NCI-H1105 treated with DMSO at 0.1 percent for 48 hours (cell line): Measurements from ENCODE around the gene FNBP1.

Experiments used
- DNase-seq: peaks from one replicate; lab custom pipeline; 2025; lab: John Stamatoyannopoulos, UW

FNBP1 gene

GRCh38 chr9:130042885-130043653 is at the start of gene FNBP1:
Gene FNBP1 (minus strand): TSS chr9:130043189. CDS start chr9:130042975, 214 bp downstream.
- DNase-seq, result peak; percentile 60

- DNase-seq, result no peak
Observed at GRCh38 chr9:130090915-130091314, 47.9 kb upstream of the FNBP1 start.

GRCh38 chr9:130089141-130089540 is 46.2 kb upstream of the FNBP1 start:
- DNase-seq, result no peak

GRCh38 chr9:130088051-130088450 is 45.1 kb upstream of the FNBP1 start:
- no peak for DNase-seq

- DNase-seq, result no peak
Observed at GRCh38 chr9:130084337-130084736, 41.3 kb upstream of the FNBP1 start.

GRCh38 chr9:130078547-130078946 is 35.6 kb upstream of the FNBP1 start:
- DNase-seq, result no peak

- no peak for DNase-seq
Observed at GRCh38 chr9:130073373-130073772, 30.4 kb upstream of the FNBP1 start.

- DNase-seq, result no peak
Observed at GRCh38 chr9:130072515-130073235, 29.7 kb upstream of the FNBP1 start.

GRCh38 chr9:130069048-130069447 is 26.1 kb upstream of the FNBP1 start:
- DNase-seq, result no peak

- no peak for DNase-seq
Observed at GRCh38 chr9:130064621-130065020, 21.6 kb upstream of the FNBP1 start.

- no peak for DNase-seq
Observed at GRCh38 chr9:130062750-130063149, 19.8 kb upstream of the FNBP1 start.

- DNase-seq, result no peak
Observed at GRCh38 chr9:130060296-130060695, 17.3 kb upstream of the FNBP1 start.

GRCh38 chr9:130058887-130059286 is 15.9 kb upstream of the FNBP1 start:
- no peak for DNase-seq

GRCh38 chr9:130058154-130058553 is 15.2 kb upstream of the FNBP1 start:
- DNase-seq, result no peak

GRCh38 chr9:130054820-130055219 is 11.8 kb upstream of the FNBP1 start:
- no peak for DNase-seq

GRCh38 chr9:130054325-130054786 is 11.4 kb upstream of the FNBP1 start:
- no peak for DNase-seq

GRCh38 chr9:130053504-130054324 is 10.7 kb upstream of the FNBP1 start, which contains the start of gene GPR107:
Gene GPR107 (plus strand): TSS chr9:130053906. CDS start chr9:130053933, 27 bp downstream.
- peak; percentile 57 for DNase-seq

GRCh38 chr9:130053109-130053503 is 10.1 kb upstream of the FNBP1 start:
- DNase-seq, result no peak

- DNase-seq, result no peak
Observed at GRCh38 chr9:130051855-130052254, 8.9 kb upstream of the FNBP1 start.

GRCh38 chr9:130050462-130050861 is 7.5 kb upstream of the FNBP1 start:
- DNase-seq, result no peak

GRCh38 chr9:130049431-130050210 is 6.6 kb upstream of the FNBP1 start:
- no peak for DNase-seq
